ENCODE results near the gene NPTXR.

- TF ChIP-seq CTCF (IDR thresholded peaks at IDR 0.05) (no peak), EP300 (IDR thresholded peaks at IDR 0.05) (no peak)
Observed at GRCh38 chr22:38844315-38845003, 631 bp upstream of the NPTXR start.
